ENCODE measurements around the gene CREB5. TPM values are rescaled to one million over a fixed set of nuclear protein-coding genes. Genes with fewer than 3 reads are reported as not detected.

The CREB5 gene
- total and polyA plus RNA-seq, 2 of the 8 experiments (the other 6 are each of a cell fraction or from before 2014, with no cell fraction given): 2.4 to 2.7 TPM

- Histone ChIP-seq H3K36me3 (ENCODE audit: control insufficient read depth in 2 of 4, insufficient read depth in 4 of 4, low read length in 3 of 4) (no peaks in the 10 kb centered on the region), H3K4ac (replicated peaks; ENCODE audit: insufficient read length, low read depth, low read length) (no peak overlapping the region), H2BK15ac (ENCODE audit: low read length) (no peak overlapping the region), H3K79me2 (ENCODE audit: control insufficient read depth in 1 of 2, insufficient read depth in 2 of 2, low read length in 2 of 2) (no peaks in the 10 kb centered on the region), H3K4me1 (replicated peaks in 1 of 4; ENCODE audit: control insufficient read depth in 3 of 4, insufficient read depth in 4 of 4, low read length in 3 of 4) (peaks cover 0 to 15% (median 10%) of the 10 kb centered on the region in 4 experiments; a peak in 3 of 7 replicates), H3K79me1 (ENCODE audit: low read depth, low read length) (no peaks in the 10 kb centered on the region), H2BK20ac (ENCODE audit: low read length) (no peak overlapping the region), H3K4me2 (ENCODE audit: insufficient read depth in 1 of 2, low read depth in 2 of 2, low read length in 2 of 2) (no peak overlapping the region; a peak in 1 of 4 replicates), H3K4me3 (ENCODE audit: extremely low read depth in 1 of 4, insufficient read depth in 2 of 4, low read depth in 3 of 4, low read length in 4 of 4) (no peak overlapping the region), H3K23me2 (ENCODE audit: low read depth, low read length) (no peaks in the 10 kb centered on the region), H3K14ac (ENCODE audit: insufficient read length) (no peak overlapping the region), H3K18ac (ENCODE audit: extremely low read depth, low read length) (no peak overlapping the region), H2BK5ac (ENCODE audit: low read depth, low read length) (no peak overlapping the region), H2BK120ac (replicated peaks; ENCODE audit: low read depth, low read length) (no peak overlapping the region), H2BK12ac (ENCODE audit: low read depth, low read length) (no peak overlapping the region), H3K9me3 (ENCODE audit: insufficient read depth in 2 of 2, low read depth in 1 of 2, low read length in 1 of 2) (no peaks in the 10 kb centered on the region), H3K9ac (replicated peaks in 1 of 4; ENCODE audit: extremely low read depth in 1 of 4, low read depth in 3 of 4, low read length in 3 of 4) (no peak overlapping the region), H4K8ac (ENCODE audit: extremely low read depth, insufficient read depth, low read length) (no peak overlapping the region), H4K91ac (replicated peaks; ENCODE audit: insufficient read length, low read length) (no peak overlapping the region), H3K27ac (ENCODE audit: low read depth, low read length) (no peak overlapping the region), H3K56ac (replicated peaks; ENCODE audit: insufficient read length, low read depth, low read length) (no peak overlapping the region), H4K5ac (ENCODE audit: insufficient read length, low read depth, low read length) (no peak overlapping the region), H4K20me1 (replicated peaks in 1 of 2; ENCODE audit: control insufficient read depth in 1 of 2, insufficient read depth in 2 of 2, low read length in 2 of 2) (no peaks in the 10 kb centered on the region), H3K23ac (ENCODE audit: insufficient read length) (no peak overlapping the region), H3K27me3 (replicated peaks in 1 of 4; ENCODE audit: control insufficient read depth in 3 of 4, extremely low read depth in 1 of 4, insufficient read depth in 3 of 4, low read length in 3 of 4) (no peaks in the 10 kb centered on the region), H2AK5ac (ENCODE audit: low read depth, low read length) (no peak overlapping the region), H2AFZ (ENCODE audit: low read length) (no peak overlapping the region)
- ChIA-PET POLR2A (ENCODE audit: partially characterized antibody) (interaction anchor here (0.9 to 1.3 kb wide), 4 partner anchors 8 to 72 kb away, joined by 3 to 4 read pairs (median 4); no protein-coding TSS in a partner anchor), CTCF (ENCODE audit: partially characterized antibody) (interaction anchor here (0.6 to 1.5 kb wide), 3 partner anchors 21 to 189 kb away, joined by 3 to 5 read pairs (median 4); partner anchors contain the start of gene CREB5)
- FAIRE-seq (peak; percentile 92), DNase-seq (ENCODE audit: low read depth in 1 of 2, low spot score in 2 of 2) (peak; percentile 43 to 63)
- WGBS, 2 experiments (ENCODE audit: extremely low coverage in 1 of 2, insufficient coverage in 1 of 2, insufficient read length in 1 of 2, insufficient replicate concordance in 2 of 2, low coverage in 1 of 2, low lambda C conversion rate in 2 of 2, missing lambda C conversion rate in 1 of 2): 43% methylated on average over 4 of the region's 4 CpGs; no CpG with 5 or more reads in 1 of the 2 experiments
- TF ChIP-seq POLR2A (IDR thresholded peaks at IDR 0.05; ENCODE audit: control extremely low read depth in 1 of 2, low read depth in 2 of 2, low read length in 2 of 2): no peak
- no peak for TF ChIP-seq CREB1 (IDR thresholded peaks at IDR 0.05)
- no peak for TF ChIP-seq TAF7 (optimal IDR thresholded peaks at IDR 0.05; ENCODE audit: borderline replicate concordance, low read depth, low read length)
- TF ChIP-seq RBBP5 (IDR thresholded peaks at IDR 0.05; ENCODE audit: borderline replicate concordance, low read depth, low read length): no peak
- TF ChIP-seq YY1 (IDR thresholded peaks at IDR 0.05; ENCODE audit: low read depth, low read length): peak; percentile 66; the same call in 1 of the 2 replicates
- peak; percentile 37; the same call in 1 of the 2 replicates for TF ChIP-seq TBP (IDR thresholded peaks at IDR 0.05; ENCODE audit: low read depth, low read length)
- TF ChIP-seq ZNF274 (IDR thresholded peaks at IDR 0.05; ENCODE audit: borderline replicate concordance, extremely low read depth, low read length): no peak
These were observed 21.4 kb downstream of the CREB5 start for GRCh38 chr7:28433699-28434219.
